Left forelimb (tissue), 1 donor: Measurements from ENCODE around the gene TCF20.

Source experiments
- DNase-seq: peaks from one replicate; pipeline ENCODE4 v3.0.0-alpha.2; 2018; ENCODE audit warnings: low spot score

TCF20 gene

DNA sequence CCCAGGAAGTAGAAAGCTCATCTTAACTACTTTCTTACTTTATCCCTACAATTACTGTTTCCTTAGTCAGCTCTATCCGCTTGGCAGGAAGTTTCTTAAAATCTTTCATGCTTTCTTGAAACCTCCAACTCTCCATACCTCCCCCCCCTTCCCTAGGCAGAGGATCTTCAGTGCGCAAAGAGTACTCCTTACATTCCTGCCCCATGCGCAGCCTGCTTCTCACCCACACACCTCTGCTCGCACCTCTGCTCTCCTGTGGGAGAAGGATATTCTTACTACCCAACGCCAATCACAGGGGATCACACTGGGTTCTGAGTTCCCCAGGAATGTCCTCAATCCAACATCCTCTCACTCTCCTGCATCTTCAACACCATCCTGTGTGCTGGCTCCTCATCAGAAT lies 12.3 kb downstream of the TCF20 start:
- no peak for DNase-seq

GRCh38 chr22:42257386-42257785 lies 13.1 kb downstream of the TCF20 start:
- no peak for DNase-seq

DNA sequence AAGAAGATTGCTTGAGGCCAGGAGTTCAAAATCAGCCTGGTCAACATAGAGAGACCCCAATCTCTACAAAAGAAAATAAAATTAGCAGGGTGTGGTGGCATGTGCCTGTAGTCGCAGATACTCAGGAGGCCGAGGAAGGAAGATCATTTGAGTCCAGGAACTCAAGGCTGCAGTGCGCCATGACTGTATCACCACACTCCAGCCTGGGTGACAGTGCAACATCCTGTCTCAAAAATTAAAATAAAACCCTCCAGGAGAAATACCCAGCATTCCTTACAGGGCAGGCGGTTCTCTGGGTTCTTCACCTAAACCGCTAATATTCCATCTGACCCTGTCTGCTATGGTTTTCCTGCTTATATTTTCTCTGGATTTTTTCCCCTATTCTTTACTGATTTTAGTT lies 13.5 kb downstream of the TCF20 start:
- no peak for DNase-seq

GRCh38 chr22:42256220-42256619 lies 14.2 kb downstream of the TCF20 start:
- DNase-seq = no peak

GRCh38 chr22:42249831-42250230 lies 20.6 kb downstream of the TCF20 start:
- no peak for DNase-seq

DNA sequence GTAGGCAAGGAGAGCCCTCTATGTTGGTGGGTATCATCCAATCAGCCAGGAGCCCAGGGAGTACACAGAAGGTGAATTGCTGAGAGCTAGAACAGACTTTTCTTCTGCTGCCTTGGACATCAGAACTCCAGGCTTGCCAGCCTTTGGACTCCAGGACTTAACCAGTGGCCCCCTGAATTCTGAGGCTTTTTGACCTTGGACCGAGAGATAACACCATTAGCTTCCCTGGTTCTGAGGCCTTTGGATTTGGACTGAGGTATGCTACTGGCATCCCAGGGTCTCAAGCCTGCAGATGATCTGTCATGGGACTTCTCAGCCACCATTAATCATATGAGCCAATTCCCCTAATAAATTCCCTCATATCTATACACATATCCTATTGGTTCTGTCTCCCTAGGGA lies 21.5 kb downstream of the TCF20 start:
- no peak for DNase-seq

DNA sequence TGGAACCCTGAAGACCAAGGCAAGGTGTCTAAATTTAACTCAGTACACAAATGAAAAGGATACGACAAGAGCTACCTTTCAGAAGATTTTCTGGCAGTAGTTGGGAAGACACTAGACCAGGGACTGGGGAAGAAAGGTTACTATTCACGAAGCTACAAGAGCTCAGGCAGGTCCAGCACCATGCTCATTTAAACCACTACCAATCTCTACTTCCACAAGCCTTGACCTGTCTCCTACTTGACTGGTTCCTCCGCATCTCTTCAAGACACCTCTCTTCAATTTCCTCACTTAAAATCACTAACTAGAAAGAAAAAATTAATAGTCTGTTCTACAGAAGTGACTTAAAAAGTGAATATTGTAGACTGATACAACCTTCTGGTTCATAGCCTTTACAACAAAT lies 22.9 kb downstream of the TCF20 start:
- no peak for DNase-seq

DNA sequence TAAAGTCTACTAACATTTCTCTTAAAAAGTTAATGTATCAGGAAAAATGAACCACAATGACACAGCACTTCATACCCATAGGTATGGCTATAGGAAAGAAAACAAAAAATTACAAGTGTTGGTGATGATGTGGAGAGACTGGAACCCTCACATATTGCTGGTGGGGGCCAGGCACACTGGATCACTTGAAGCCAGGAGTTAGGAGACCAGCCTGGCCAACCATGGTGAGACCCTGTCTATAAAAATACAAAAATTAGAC lies 26.7 kb downstream of the TCF20 start:
- no peak for DNase-seq

DNA sequence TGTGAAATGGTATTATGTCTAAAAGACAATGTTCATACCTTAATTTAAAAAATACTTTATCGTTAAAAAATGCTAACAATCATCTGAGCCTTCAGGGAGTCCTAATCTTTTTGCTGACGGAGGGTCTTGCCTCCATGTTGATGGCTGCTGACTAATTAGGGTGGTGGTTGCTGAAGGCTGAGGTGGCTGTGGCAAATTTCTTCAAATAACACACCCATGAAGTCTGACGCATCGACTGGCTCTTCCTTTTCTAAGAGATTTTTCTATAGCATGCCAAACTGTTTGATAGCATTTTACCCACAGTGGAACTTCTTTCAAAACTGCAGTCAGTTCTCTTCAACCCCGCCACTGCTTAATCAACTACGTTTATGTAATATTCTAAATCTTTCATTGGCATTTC lies 33.6 kb downstream of the TCF20 start:
- DNase-seq = no peak

DNA sequence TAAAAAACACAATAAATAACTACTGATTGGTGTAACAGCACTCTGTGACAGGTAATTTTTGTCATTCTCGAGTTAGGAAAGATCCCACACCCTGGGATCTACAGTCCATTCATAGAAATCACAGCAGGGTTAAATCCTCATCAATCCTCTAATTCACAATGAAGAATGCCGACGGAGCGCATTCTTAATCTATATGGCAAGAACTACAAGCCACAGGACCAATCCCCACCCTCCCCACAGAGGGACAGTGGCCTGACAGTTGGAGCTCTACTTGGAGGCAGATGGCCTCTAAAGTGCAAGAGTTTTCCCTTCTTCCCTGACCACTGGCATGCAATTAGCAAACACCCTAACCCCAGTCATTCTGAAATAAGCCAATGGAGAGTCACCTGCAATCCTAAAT lies 34.2 kb downstream of the TCF20 start:
- no peak for DNase-seq

- no peak for DNase-seq
Measured at GRCh38 chr22:42233879-42234278, 36.6 kb downstream of the TCF20 start.

GRCh38 chr22:42231929-42232328 lies 38.5 kb downstream of the TCF20 start:
- DNase-seq = no peak

GRCh38 chr22:42229455-42230149 lies 40.9 kb downstream of the TCF20 start:
- DNase-seq = no peak

DNA sequence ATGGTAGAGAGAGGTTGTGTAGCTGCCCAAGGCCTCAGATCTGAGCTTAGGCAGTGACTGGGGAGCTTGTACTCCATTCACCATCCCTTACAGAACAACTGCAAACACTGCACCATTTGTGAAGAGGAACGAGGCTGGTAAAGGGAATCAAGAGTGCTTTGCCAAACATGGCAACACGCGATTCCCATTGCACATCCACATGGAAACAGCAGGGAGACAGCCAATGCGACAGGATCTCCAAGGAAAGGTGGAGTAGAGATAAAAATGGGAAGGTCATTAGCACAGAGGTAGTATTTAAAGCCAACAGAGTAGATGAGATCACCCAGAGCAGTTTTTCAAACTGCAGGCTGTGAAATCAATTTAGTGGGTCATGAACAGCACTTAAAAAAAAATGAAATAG lies 42.0 kb downstream of the TCF20 start:
- no peak for DNase-seq

- no peak for DNase-seq
Measured at GRCh38 chr22:42227435-42227834, 43.0 kb downstream of the TCF20 start.

- DNase-seq = no peak
Measured at GRCh38 chr22:42225841-42226240, 44.6 kb downstream of the TCF20 start.

- DNase-seq = no peak
Measured at GRCh38 chr22:42222140-42222539, 48.3 kb downstream of the TCF20 start.
